HuH-7 (cell line): ENCODE results near the gene P2RX6.
A peak's percentile ranks its signal among the peaks of the same experiment; 100 is the strongest.

ENCODE experiments used
- DNase-seq: peaks from one replicate; pipeline ENCODE4 v3.0.0; 2011; ENCODE audit warnings: low spot score

The P2RX6 gene

GRCh38 chr22:21012446-21013407, 2.2 kb upstream of the P2RX6 start:
- no peak for DNase-seq

GRCh38 chr22:21013657-21014201, 1.2 kb upstream of the P2RX6 start:
- DNase-seq = no peak

GRCh38 chr22:21014202-21014725, 701 bp upstream of the P2RX6 start:
- peak; percentile 99 for DNase-seq

GRCh38 chr22:21015466-21016006, 571 bp downstream of the P2RX6 start:
- no peak for DNase-seq

- DNase-seq = no peak
Observed at GRCh38 chr22:21016644-21017420, 1.9 kb downstream of the P2RX6 start.

GRCh38 chr22:21018314-21018713, 3.3 kb downstream of the P2RX6 start:
- no peak for DNase-seq

- peak; percentile 91 for DNase-seq
Observed at GRCh38 chr22:21020802-21021429, 6.0 kb downstream of the P2RX6 start.

GRCh38 chr22:21022507-21022906, 7.5 kb downstream of the P2RX6 start:
- no peak for DNase-seq

GRCh38 chr22:21022955-21023614, 8.1 kb downstream of the P2RX6 start:
- DNase-seq = no peak

- no peak for DNase-seq
Observed at GRCh38 chr22:21025266-21025665, 10.3 kb downstream of the P2RX6 start.

- DNase-seq = no peak
Observed at GRCh38 chr22:21025763-21026755, 11.1 kb downstream of the P2RX6 start.

- DNase-seq = no peak
Observed at GRCh38 chr22:21026783-21027692, 12.1 kb downstream of the P2RX6 start.

GRCh38 chr22:21028277-21029251, 13.6 kb downstream of the P2RX6 start:
- DNase-seq = no peak

GRCh38 chr22:21029486-21030025, 14.6 kb downstream of the P2RX6 start:
- no peak for DNase-seq

GRCh38 chr22:21030032-21030431, 15.1 kb downstream of the P2RX6 start:
- DNase-seq = no peak

- DNase-seq = no peak
Observed at GRCh38 chr22:21030621-21031544, 15.9 kb downstream of the P2RX6 start.
